H1 (cell line): Measurements from ENCODE around the gene ABI3BP. TPM values are rescaled to one million over a fixed set of nuclear protein-coding genes. Genes with fewer than 3 reads are reported as not detected.

Source experiments
- CTCF ChIA-PET: fragments of 300-600 bp; sonication (Branson Sonifier 250); formaldehyde crosslinking; loops from one replicate; lab custom pipeline; 2021; ENCODE audit not compliant: partially characterized antibody; lab: Charles Lee
- POLR2A ChIA-PET: fragments of 300-600 bp; sonication (Branson Sonifier 250); formaldehyde crosslinking; loops from one replicate; lab custom pipeline; 2021; ENCODE audit warnings: inconsistent platforms; ENCODE audit not compliant: partially characterized antibody; lab: Charles Lee
- DNase-seq, 2 experiments: peaks; one replicate each; pipeline versions ENCODE4 v3.0.0 to v3.0.0-alpha.2; 2010 to 2022; ENCODE audit warnings: low spot score in 2 of 2, low read depth in 1 of 2, mixed read lengths in 1 of 2
- FAIRE-seq: peaks from 2 replicates; lab custom pipeline; 2011; peaks lifted over from hg19 to GRCh38; lab: Jason Lieb, UNC
- H2AFZ ChIP-seq: 2 replicates; pipeline ENCODE4 v1.8.1; 2012; ENCODE audit warnings: low read length, inconsistent platforms
- H2AK5ac ChIP-seq: 2 replicates; pipeline ENCODE4 v1.6.1; 2013; ENCODE audit warnings: low read depth, low read length
- H2BK120ac ChIP-seq: replicated peaks from 2 replicates; pipeline ENCODE3; 2013; ENCODE audit warnings: low read depth, low read length, inconsistent platforms
- H2BK12ac ChIP-seq: 2 replicates; pipeline ENCODE4 v1.6.1; 2013; ENCODE audit warnings: low read depth, low read length
- H2BK15ac ChIP-seq: 2 replicates; pipeline ENCODE4 v1.6.1; 2013; ENCODE audit warnings: low read length
- H2BK20ac ChIP-seq: 2 replicates; pipeline ENCODE4 v1.6.1; 2013; ENCODE audit warnings: low read length
- H2BK5ac ChIP-seq: 2 replicates; pipeline ENCODE4 v1.6.1; 2013; ENCODE audit warnings: low read depth, low read length
- H3K14ac ChIP-seq: 2 replicates; pipeline ENCODE4 v1.6.1; 2013; ENCODE audit warnings: inconsistent platforms; ENCODE audit not compliant: insufficient read length
- H3K18ac ChIP-seq: 2 replicates; pipeline ENCODE4 v1.6.1; 2013; ENCODE audit warnings: low read length; ENCODE audit errors: extremely low read depth
- H3K23ac ChIP-seq: 2 replicates; pipeline ENCODE4 v1.6.1; 2013; ENCODE audit warnings: inconsistent platforms; ENCODE audit not compliant: insufficient read length
- H3K23me2 ChIP-seq: 2 replicates; pipeline ENCODE4 v1.6.1; 2013; ENCODE audit warnings: low read depth, low read length
- H3K27ac ChIP-seq: 2 replicates; pipeline ENCODE4 v1.6.1; 2011; ENCODE audit warnings: low read depth, low read length, inconsistent platforms
- H3K27me3 ChIP-seq, 4 experiments: replicated peaks in 1 of 4; 1 replicate in 1 of 4; 2 replicates in 3 of 4; pipeline versions ENCODE4 v1.6.1 to v1.8.1; 2011 to 2013; ENCODE audit warnings: low read length in 3 of 4, mild to moderate bottlenecking in 3 of 4, inconsistent platforms in 2 of 4, mixed read lengths in 2 of 4, moderate library complexity in 1 of 4; ENCODE audit not compliant: control insufficient read depth in 3 of 4, insufficient read depth in 3 of 4; ENCODE audit errors: extremely low read depth in 1 of 4
- H3K36me3 ChIP-seq, 4 experiments: 2 replicates each; pipeline versions ENCODE4 v1.6.1 to v1.8.1; 2011 to 2013; ENCODE audit warnings: mild to moderate bottlenecking in 4 of 4, low read length in 3 of 4, moderate library complexity in 2 of 4, control low read depth in 1 of 4, inconsistent platforms in 1 of 4; ENCODE audit not compliant: insufficient read depth in 4 of 4, control insufficient read depth in 2 of 4
- H3K4ac ChIP-seq: replicated peaks from 2 replicates; pipeline ENCODE3; 2013; ENCODE audit warnings: low read length, low read depth, mixed read lengths, inconsistent platforms; ENCODE audit not compliant: insufficient read length
- H3K4me1 ChIP-seq, 4 experiments: replicated peaks in 1 of 4; 1 replicate in 1 of 4; 2 replicates in 3 of 4; pipeline versions ENCODE4 v1.6.1 to v1.8.1; 2011 to 2013; ENCODE audit warnings: low read length in 3 of 4, inconsistent platforms in 2 of 4, mixed read lengths in 1 of 4; ENCODE audit not compliant: insufficient read depth in 4 of 4, control insufficient read depth in 3 of 4
- H3K4me2 ChIP-seq, 2 experiments: 2 replicates each; pipeline versions ENCODE4 v1.6.1 to v1.8.1; 2011 to 2013; ENCODE audit warnings: low read depth in 2 of 2, low read length in 2 of 2, control low read depth in 1 of 2, inconsistent platforms in 1 of 2, mild to moderate bottlenecking in 1 of 2; ENCODE audit not compliant: insufficient read depth in 1 of 2
- H3K4me3 ChIP-seq, 4 experiments: fragments of 200-600, 300-600 bp in 1 of 4; sonication (generic), shearing (Covaris generic), sonication (Bioruptor Twin) in 1 of 4; 2 replicates each; pipeline versions ENCODE4 v1.5.1 to v1.8.1; 2011 to 2016; ENCODE audit warnings: low read length in 4 of 4, low read depth in 3 of 4, control low read depth in 2 of 4, inconsistent platforms in 2 of 4, mild to moderate bottlenecking in 2 of 4, mixed read lengths in 1 of 4, moderate library complexity in 1 of 4; ENCODE audit not compliant: insufficient read depth in 2 of 4; ENCODE audit errors: extremely low read depth in 1 of 4
- H3K56ac ChIP-seq: replicated peaks from 2 replicates; pipeline ENCODE3; 2013; ENCODE audit warnings: low read depth, mild to moderate bottlenecking, mixed read lengths, low read length, inconsistent platforms; ENCODE audit not compliant: insufficient read length
- H3K79me1 ChIP-seq: 2 replicates; pipeline ENCODE4 v1.6.1; 2013; ENCODE audit warnings: low read depth, low read length, control low read depth
- H3K79me2 ChIP-seq, 2 experiments: 2 replicates each; pipeline versions ENCODE4 v1.6.1 to v1.8.1; 2012 to 2013; ENCODE audit warnings: low read length in 2 of 2, mild to moderate bottlenecking in 2 of 2, inconsistent platforms in 1 of 2; ENCODE audit not compliant: insufficient read depth in 2 of 2, control insufficient read depth in 1 of 2
- H3K9ac ChIP-seq, 4 experiments: replicated peaks in 1 of 4; 1 replicate in 1 of 4; 2 replicates in 3 of 4; pipeline versions ENCODE4 v1.6.1 to v1.8.1; 2011 to 2013; ENCODE audit warnings: low read depth in 3 of 4, low read length in 3 of 4, control low read depth in 2 of 4, mild to moderate bottlenecking in 2 of 4, moderate library complexity in 2 of 4, inconsistent platforms in 1 of 4; ENCODE audit errors: extremely low read depth in 1 of 4
- H3K9me3 ChIP-seq, 2 experiments: 2 replicates each; pipeline versions ENCODE4 v1.6.1 to v1.8.1; 2012 to 2013; ENCODE audit warnings: mild to moderate bottlenecking in 2 of 2, moderate library complexity in 2 of 2, control low read depth in 1 of 2, inconsistent platforms in 1 of 2, low read depth in 1 of 2, low read length in 1 of 2, mixed read lengths in 1 of 2; ENCODE audit not compliant: insufficient read depth in 2 of 2
- H4K20me1 ChIP-seq, 2 experiments: replicated peaks in 1 of 2; 2 replicates each; pipeline versions ENCODE3 to v1.8.1; 2011 to 2013; ENCODE audit warnings: inconsistent platforms in 2 of 2, low read length in 2 of 2, mild to moderate bottlenecking in 1 of 2; ENCODE audit not compliant: insufficient read depth in 2 of 2, control insufficient read depth in 1 of 2
- H4K5ac ChIP-seq: 2 replicates; pipeline ENCODE4 v1.6.1; 2013; ENCODE audit warnings: low read length, low read depth, mixed read lengths, inconsistent platforms; ENCODE audit not compliant: insufficient read length
- H4K8ac ChIP-seq: 2 replicates; pipeline ENCODE4 v1.8.0; 2013; ENCODE audit warnings: mild to moderate bottlenecking, moderate library complexity, low read length, inconsistent platforms; ENCODE audit not compliant: insufficient read depth; ENCODE audit errors: extremely low read depth
- H4K91ac ChIP-seq: replicated peaks from 2 replicates; pipeline ENCODE3; 2013; ENCODE audit warnings: low read length, mixed read lengths, inconsistent platforms; ENCODE audit not compliant: insufficient read length
- POLR2A ChIP-seq, 2 experiments: IDR thresholded peaks; 1 replicate in 1 of 2; 2 replicates in 1 of 2; pipeline ENCODE4 v1.6.1; 2011; ENCODE audit warnings: low read depth in 2 of 2, low read length in 2 of 2, mild to moderate bottlenecking in 2 of 2; ENCODE audit errors: control extremely low read depth in 1 of 2
- POU5F1 ChIP-seq: IDR thresholded peaks from 2 replicates; pipeline ENCODE4 v1.6.1; 2011; ENCODE audit warnings: low read depth, mild to moderate bottlenecking, low read length, moderate library complexity
- RFX5 ChIP-seq: IDR thresholded peaks from 2 replicates; pipeline ENCODE4 v1.6.1; 2011; ENCODE audit warnings: low read depth, low read length, improper control_type of control experiment, borderline replicate concordance
- TEAD4 ChIP-seq: IDR thresholded peaks from 2 replicates; pipeline ENCODE4 v1.6.1; 2012; ENCODE audit warnings: low read depth, low read length, inconsistent platforms, mixed read lengths
- WGBS, 2 experiments: shearing (Covaris generic) in 1 of 2; methylation state at CpG; one replicate each; pipeline versions ENCODE4 v1.1.6 to v1.1.7; 2013 to 2015; ENCODE audit warnings: low lambda C conversion rate in 2 of 2, mixed read lengths in 2 of 2, inconsistent platforms in 1 of 2, low coverage in 1 of 2, missing lambda C conversion rate in 1 of 2; ENCODE audit not compliant: insufficient replicate concordance in 2 of 2, insufficient coverage in 1 of 2, insufficient read length in 1 of 2; ENCODE audit errors: extremely low coverage in 1 of 2, missing lambda C conversion rate in 1 of 2; 5-methylcytosine and 5-hydroxymethylcytosine counted together
- polyA plus RNA-seq, 7 experiments: library from polyadenylated mRNA; depleted of rRNA in 3 of 7; stranded (reverse) in 5 of 7; unstranded in 2 of 7; fragments of >200 nt in 5 of 7; fragments of 200-250 nt in 2 of 7; gene quantifications; 1 replicate in 5 of 7; 2 replicates in 1 of 7; 4 replicates in 1 of 7; pipeline versions ENCODE4 v1.2.1 to v1.2.3, GENCODE V29; 2011 to 2013; ENCODE audit warnings: missing spikeins in 2 of 7, mixed read lengths in 2 of 7
- total RNA-seq: library from RNA; stranded (reverse); fragmentation: NEBNext Ultra II Directional; extraction: Animal tissue kit (Norgen Biotek cat#: 25700); gene quantifications from 2 replicates; pipeline ENCODE4 v1.2.1, GENCODE V29; 2021
- TF ChIP-seq, protein P1 (sequence below), 3 experiments: IDR thresholded peaks; 1 replicate in 2 of 3; 2 replicates in 1 of 3; pipeline versions ENCODE4 v1.5.1 to v1.6.1; 2011; ENCODE audit warnings: low read length in 3 of 3, mild to moderate bottlenecking in 3 of 3, inconsistent platforms in 2 of 3, low read depth in 1 of 3, moderate library complexity in 1 of 3; ENCODE audit not compliant: insufficient read depth in 1 of 3; ENCODE audit errors: control extremely low read depth in 1 of 3

Gene ABI3BP
- total and polyA plus RNA-seq, 2 of the 8 experiments (the other 6 are each of a cell fraction or from before 2014, with no cell fraction given): 0.08 to 0.32 TPM

- no peak overlapping the region for H3K9ac ChIP-seq
- no peaks in the 10 kb centered on the region for H3K79me2 ChIP-seq
- no peak overlapping the region for H4K8ac ChIP-seq
- no peak overlapping the region for H3K56ac ChIP-seq
- H4K20me1 ChIP-seq: no peaks in the 10 kb centered on the region
- H3K4me1 ChIP-seq: no peaks in the 10 kb centered on the region
- H3K4me3 ChIP-seq: no peak overlapping the region
- no peak for DNase-seq
- H3K18ac ChIP-seq: no peak overlapping the region
- ChIA-PET POLR2A (no interaction called here), CTCF (interaction anchor here (0.6 kb wide), 1 partner anchor 22 kb away, joined by 5 read pairs; no protein-coding TSS in a partner anchor)
- no peak overlapping the region for H3K4me2 ChIP-seq
- WGBS, 2 experiments: 78% methylated on average over 2 of the region's 2 CpGs; no CpG with 5 or more reads in 1 of the 2 experiments
- FAIRE-seq: no peak
- H3K27me3 ChIP-seq: peaks cover 0 to 1% (median 0%) of the 10 kb centered on the region in 4 experiments; a peak in 1 of 7 replicates
- H3K27ac ChIP-seq: no peak overlapping the region
- no peaks in the 10 kb centered on the region for H3K36me3 ChIP-seq
- no peak overlapping the region for H3K23ac ChIP-seq
- no peak overlapping the region for H4K5ac ChIP-seq
- H2AK5ac ChIP-seq: no peak overlapping the region
- no peaks in the 10 kb centered on the region for H3K23me2 ChIP-seq
- H3K4ac ChIP-seq: no peak overlapping the region
- no peaks in the 10 kb centered on the region for H3K79me1 ChIP-seq
- H2BK15ac ChIP-seq: no peak overlapping the region
- H4K91ac ChIP-seq: no peak overlapping the region
- no peak overlapping the region for H2BK12ac ChIP-seq
- H3K14ac ChIP-seq: no peak overlapping the region
- H3K9me3 ChIP-seq: no peaks in the 10 kb centered on the region
- H2BK20ac ChIP-seq: no peak overlapping the region
- no peak overlapping the region for H2BK5ac ChIP-seq
- H2AFZ ChIP-seq: no peak overlapping the region
- no peak overlapping the region for H2BK120ac ChIP-seq
- TF ChIP-seq, protein P1, sequence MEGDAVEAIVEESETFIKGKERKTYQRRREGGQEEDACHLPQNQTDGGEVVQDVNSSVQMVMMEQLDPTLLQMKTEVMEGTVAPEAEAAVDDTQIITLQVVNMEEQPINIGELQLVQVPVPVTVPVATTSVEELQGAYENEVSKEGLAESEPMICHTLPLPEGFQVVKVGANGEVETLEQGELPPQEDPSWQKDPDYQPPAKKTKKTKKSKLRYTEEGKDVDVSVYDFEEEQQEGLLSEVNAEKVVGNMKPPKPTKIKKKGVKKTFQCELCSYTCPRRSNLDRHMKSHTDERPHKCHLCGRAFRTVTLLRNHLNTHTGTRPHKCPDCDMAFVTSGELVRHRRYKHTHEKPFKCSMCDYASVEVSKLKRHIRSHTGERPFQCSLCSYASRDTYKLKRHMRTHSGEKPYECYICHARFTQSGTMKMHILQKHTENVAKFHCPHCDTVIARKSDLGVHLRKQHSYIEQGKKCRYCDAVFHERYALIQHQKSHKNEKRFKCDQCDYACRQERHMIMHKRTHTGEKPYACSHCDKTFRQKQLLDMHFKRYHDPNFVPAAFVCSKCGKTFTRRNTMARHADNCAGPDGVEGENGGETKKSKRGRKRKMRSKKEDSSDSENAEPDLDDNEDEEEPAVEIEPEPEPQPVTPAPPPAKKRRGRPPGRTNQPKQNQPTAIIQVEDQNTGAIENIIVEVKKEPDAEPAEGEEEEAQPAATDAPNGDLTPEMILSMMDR (IDR thresholded peaks at IDR 0.05; ENCODE audit: control extremely low read depth in 1 of 3, insufficient read depth in 1 of 3, low read depth in 1 of 3, low read length in 3 of 3): no peak
- TF ChIP-seq RFX5 (no peak), POLR2A (IDR thresholded peaks at IDR 0.05; ENCODE audit: control extremely low read depth in 1 of 2, low read depth in 2 of 2, low read length in 2 of 2) (no peak), POU5F1 (no peak), TEAD4 (no peak)
These were observed 179.4 kb downstream of the ABI3BP start for GRCh38 chr3:100813828-100814227.
